ENCODE measurements around the gene NPVF.

DNA sequence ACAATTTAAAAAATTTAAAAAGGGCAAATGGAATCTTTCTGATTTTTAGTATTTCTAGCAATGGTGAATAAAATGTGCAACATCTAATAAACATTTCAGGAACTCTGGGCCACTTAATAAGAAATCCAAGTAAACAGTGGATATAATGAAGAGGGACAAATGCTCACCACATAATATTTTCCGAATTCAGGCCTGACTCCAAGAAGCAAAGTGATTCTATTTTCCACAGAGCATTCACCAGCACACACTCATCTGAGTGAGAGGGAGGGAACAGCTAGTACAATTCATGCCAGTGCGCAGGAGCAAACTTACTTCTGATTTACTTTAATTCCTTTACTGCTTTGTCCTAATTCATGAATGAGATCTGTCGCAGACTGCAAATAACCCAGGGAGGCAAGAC lies 10.1 kb downstream of the NPVF start:
- TF ChIP-seq CTCF (IDR thresholded peaks at IDR 0.05) (no peak), POLR2AphosphoS5 (IDR thresholded peaks at IDR 0.05) (no peak), EP300 (IDR thresholded peaks at IDR 0.05) (no peak)
